Hepatocyte (in vitro differentiated cells): ENCODE data around the gene GULP1.
"Not testable (repeated sequence)": the region's sequence is repeated elsewhere in the genome, so short reads cannot be mapped to it uniquely, and the experiment has no call there.

ENCODE experiments used
- EZH2 ChIP-seq: fragments of 200-600 bp; sonication (generic); IDR thresholded peaks from 2 replicates; pipeline ENCODE4 v1.6.1; 2016; ENCODE audit warnings: antibody characterized with exemption, mild to moderate bottlenecking, borderline replicate concordance
- EZH2phosphoT487 ChIP-seq: fragments of 200-600 bp; sonication (generic); IDR thresholded peaks from one replicate; pipeline ENCODE4 v1.6.1; 2018; ENCODE audit warnings: antibody characterized with exemption, mild to moderate bottlenecking, low read depth, moderate library complexity; ENCODE audit not compliant: unreplicated experiment, severe bottlenecking
- TF ChIP-seq, protein P1 (sequence below): fragments of 200-600 bp; sonication (generic); IDR thresholded peaks from 2 replicates; pipeline ENCODE4 v1.5.1; 2016; ENCODE audit warnings: antibody characterized with exemption, mild to moderate bottlenecking; ENCODE audit not compliant: poor library complexity

DNA sequence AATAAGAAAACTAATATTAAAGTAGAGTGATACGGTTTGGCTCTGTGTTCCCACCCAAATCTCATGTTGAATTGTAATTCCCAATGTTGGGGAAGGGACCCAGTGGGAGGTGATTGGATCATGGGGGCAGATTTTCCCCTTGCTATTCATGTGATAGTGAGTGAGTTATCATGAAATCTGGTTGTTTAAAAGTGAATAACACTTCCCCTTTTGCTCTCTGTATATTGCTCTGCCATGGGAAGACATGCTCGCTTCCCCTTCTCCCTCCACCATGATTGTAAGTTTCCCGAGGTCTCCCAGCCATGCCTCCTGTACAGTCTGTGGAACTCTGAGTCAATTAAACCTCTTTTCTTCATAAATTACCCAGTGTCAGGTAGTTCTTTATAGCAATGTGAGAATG lies 7.4 kb upstream of the GULP1 start:
- not testable (repeated sequence) for TF ChIP-seq EZH2, EZH2phosphoT487
- TF ChIP-seq, protein P1, sequence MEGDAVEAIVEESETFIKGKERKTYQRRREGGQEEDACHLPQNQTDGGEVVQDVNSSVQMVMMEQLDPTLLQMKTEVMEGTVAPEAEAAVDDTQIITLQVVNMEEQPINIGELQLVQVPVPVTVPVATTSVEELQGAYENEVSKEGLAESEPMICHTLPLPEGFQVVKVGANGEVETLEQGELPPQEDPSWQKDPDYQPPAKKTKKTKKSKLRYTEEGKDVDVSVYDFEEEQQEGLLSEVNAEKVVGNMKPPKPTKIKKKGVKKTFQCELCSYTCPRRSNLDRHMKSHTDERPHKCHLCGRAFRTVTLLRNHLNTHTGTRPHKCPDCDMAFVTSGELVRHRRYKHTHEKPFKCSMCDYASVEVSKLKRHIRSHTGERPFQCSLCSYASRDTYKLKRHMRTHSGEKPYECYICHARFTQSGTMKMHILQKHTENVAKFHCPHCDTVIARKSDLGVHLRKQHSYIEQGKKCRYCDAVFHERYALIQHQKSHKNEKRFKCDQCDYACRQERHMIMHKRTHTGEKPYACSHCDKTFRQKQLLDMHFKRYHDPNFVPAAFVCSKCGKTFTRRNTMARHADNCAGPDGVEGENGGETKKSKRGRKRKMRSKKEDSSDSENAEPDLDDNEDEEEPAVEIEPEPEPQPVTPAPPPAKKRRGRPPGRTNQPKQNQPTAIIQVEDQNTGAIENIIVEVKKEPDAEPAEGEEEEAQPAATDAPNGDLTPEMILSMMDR, result not testable (repeated sequence)
